Measurements from ENCODE around the gene USP13. TPM values are rescaled to one million over a fixed set of nuclear protein-coding genes. Genes with fewer than 3 reads are reported as not detected.

The USP13 gene
- total RNA-seq, 2 donors from 2014 or later: 6.5 to 10.3 TPM

GRCh38 chr3:179715582-179715981, 62.7 kb downstream of the USP13 start:
- H3K9me3 Mint-ChIP-seq: no peaks in the 10 kb centered on the region
- DNase-seq (ENCODE audit: low spot score in 2 of 2) (no peak), ATAC-seq (no peak)
- H3K27ac Mint-ChIP-seq: no peak overlapping the region
- no peaks in the 10 kb centered on the region for H3K36me3 Mint-ChIP-seq

GRCh38 chr3:179716226-179716625, 63.4 kb downstream of the USP13 start:
- Mint-ChIP-seq H3K9me3 (no peaks in the 10 kb centered on the region), H3K36me3 (peaks cover under 1 to 1% of the 10 kb centered on the region in 2 donors), H3K27ac (peak overlapping the region in 1 of 2 donors; percentile 14)
- ATAC-seq (no peak), DNase-seq (ENCODE audit: low spot score in 2 of 2) (no peak)

- H3K9me3 Mint-ChIP-seq: no peaks in the 10 kb centered on the region
- no peak for DNase-seq (ENCODE audit: low spot score in 2 of 2)
- peak overlapping the region in 1 of 2 donors; percentile 14 for H3K27ac Mint-ChIP-seq
- ATAC-seq: no peak
- H3K36me3 Mint-ChIP-seq: peaks cover 6% of the 10 kb centered on the region in 2 donors
These were observed 64.0 kb downstream of the USP13 start for GRCh38 chr3:179716811-179717210.

- Mint-ChIP-seq H3K9me3 (no peaks in the 10 kb centered on the region), H3K27ac (no peak overlapping the region)
These were observed 64.4 kb downstream of the USP13 start for GRCh38 chr3:179717219-179717618.

GRCh38 chr3:179719048-179719734, 66.4 kb downstream of the USP13 start:
- H3K36me3 Mint-ChIP-seq: peaks cover 7 to 10% of the 10 kb centered on the region in 2 donors
- DNase-seq (ENCODE audit: low spot score in 2 of 2): no peak
- ATAC-seq: no peak
- H3K9me3 Mint-ChIP-seq: no peaks in the 10 kb centered on the region
- H3K27ac Mint-ChIP-seq: no peak overlapping the region

More at GRCh38 chr3:179717219-179717618, 64.4 kb downstream of the USP13 start:
- peaks cover 6 to 7% of the 10 kb centered on the region in 2 donors for H3K36me3 Mint-ChIP-seq
- ATAC-seq (no peak), DNase-seq (ENCODE audit: low spot score in 2 of 2) (no peak)

GRCh38 chr3:179720196-179720595, 67.4 kb downstream of the USP13 start:
- Mint-ChIP-seq H3K36me3 (peaks cover 7 to 12% of the 10 kb centered on the region in 2 donors), H3K9me3 (no peaks in the 10 kb centered on the region), H3K27ac (no peak overlapping the region)
- ATAC-seq (no peak), DNase-seq (ENCODE audit: low spot score in 2 of 2) (no peak)

GRCh38 chr3:179723617-179724016, 70.8 kb downstream of the USP13 start:
- Mint-ChIP-seq H3K9me3 (no peaks in the 10 kb centered on the region), H3K36me3 (peaks cover 7 to 21% of the 10 kb centered on the region in 2 donors), H3K27ac (no peak overlapping the region)
- ATAC-seq (peak in 1 of 2 donors; percentile 54), DNase-seq (ENCODE audit: low spot score in 2 of 2) (no peak)

GRCh38 chr3:179726075-179726699, 73.3 kb downstream of the USP13 start:
- ATAC-seq: no peak
- peaks cover 7 to 20% of the 10 kb centered on the region in 2 donors for H3K36me3 Mint-ChIP-seq
- no peaks in the 10 kb centered on the region for H3K9me3 Mint-ChIP-seq
- DNase-seq (ENCODE audit: low spot score in 2 of 2): no peak
- no peak overlapping the region for H3K27ac Mint-ChIP-seq

GRCh38 chr3:179729086-179729485, 76.2 kb downstream of the USP13 start:
- no peak for DNase-seq (ENCODE audit: low spot score in 2 of 2)
- Mint-ChIP-seq H3K27ac (no peak overlapping the region), H3K36me3 (peaks cover 0 to 11% of the 10 kb centered on the region in 2 donors), H3K9me3 (no peaks in the 10 kb centered on the region)
- ATAC-seq: no peak

GRCh38 chr3:179729981-179730380, 77.1 kb downstream of the USP13 start:
- no peak overlapping the region for H3K27ac Mint-ChIP-seq
- peaks cover 0 to 11% of the 10 kb centered on the region in 2 donors for H3K36me3 Mint-ChIP-seq
- no peaks in the 10 kb centered on the region for H3K9me3 Mint-ChIP-seq
- ATAC-seq (no peak), DNase-seq (ENCODE audit: low spot score in 2 of 2) (no peak)

GRCh38 chr3:179730506-179730905, 77.7 kb downstream of the USP13 start:
- DNase-seq (ENCODE audit: low spot score in 2 of 2): no peak
- ATAC-seq: no peak
- H3K9me3 Mint-ChIP-seq: no peaks in the 10 kb centered on the region
- H3K36me3 Mint-ChIP-seq: peaks cover 0 to 6% of the 10 kb centered on the region in 2 donors
- no peak overlapping the region for H3K27ac Mint-ChIP-seq

GRCh38 chr3:179731544-179731943, 78.7 kb downstream of the USP13 start:
- ATAC-seq (no peak), DNase-seq (ENCODE audit: low spot score in 2 of 2) (no peak)
- no peak overlapping the region for H3K27ac Mint-ChIP-seq
- H3K36me3 Mint-ChIP-seq: no peaks in the 10 kb centered on the region
- H3K9me3 Mint-ChIP-seq: no peaks in the 10 kb centered on the region

- H3K27ac Mint-ChIP-seq: no peak overlapping the region
- no peaks in the 10 kb centered on the region for H3K36me3 Mint-ChIP-seq
- ATAC-seq (no peak), DNase-seq (ENCODE audit: low spot score in 2 of 2) (no peak)
- H3K9me3 Mint-ChIP-seq: no peaks in the 10 kb centered on the region
These were observed 80.0 kb downstream of the USP13 start for GRCh38 chr3:179732661-179733348.

GRCh38 chr3:179733797-179734196, 81.0 kb downstream of the USP13 start:
- ATAC-seq (no peak), DNase-seq (ENCODE audit: low spot score in 2 of 2) (no peak)
- Mint-ChIP-seq H3K9me3 (no peaks in the 10 kb centered on the region), H3K36me3 (no peaks in the 10 kb centered on the region), H3K27ac (peak overlapping the region in 1 of 2 donors; percentile 33)

GRCh38 chr3:179734497-179735281, 81.8 kb downstream of the USP13 start:
- H3K36me3 Mint-ChIP-seq: no peaks in the 10 kb centered on the region
- peak overlapping the region in 1 of 2 donors; percentile 44 for H3K27ac Mint-ChIP-seq
- DNase-seq (ENCODE audit: low spot score in 2 of 2): no peak
- ATAC-seq: peak in 1 of 2 donors; percentile 67
- H3K9me3 Mint-ChIP-seq: no peaks in the 10 kb centered on the region

GRCh38 chr3:179735321-179735720, 82.5 kb downstream of the USP13 start:
- H3K9me3 Mint-ChIP-seq: no peaks in the 10 kb centered on the region
- no peaks in the 10 kb centered on the region for H3K36me3 Mint-ChIP-seq
- no peak for ATAC-seq

GRCh38 chr3:179738998-179739397, 86.2 kb downstream of the USP13 start:
- no peak for DNase-seq (ENCODE audit: low spot score in 2 of 2)
- Mint-ChIP-seq H3K27ac (no peak overlapping the region), H3K9me3 (no peaks in the 10 kb centered on the region), H3K36me3 (peaks cover 5 to 12% of the 10 kb centered on the region in 2 donors)
- no peak for ATAC-seq

More at GRCh38 chr3:179735321-179735720, 82.5 kb downstream of the USP13 start:
- no peak overlapping the region for H3K27ac Mint-ChIP-seq
- no peak for DNase-seq (ENCODE audit: low spot score in 2 of 2)

All from activated naive CD4-positive, alpha-beta T cell treated with anti-CD3 and anti-CD28 coated beads, Interleukin-2, amount 50 U/mL, for 72 hours (primary cell).